ENCODE results near the gene GSK3B. TPM values are rescaled to one million over a fixed set of nuclear protein-coding genes. Genes with fewer than 3 reads are reported as not detected.
"Not testable (repeated sequence)": the region's sequence is repeated elsewhere in the genome, so short reads cannot be mapped to it uniquely, and the experiment has no call there.

GSK3B gene
- total and polyA plus RNA-seq, 3 donors from 2014 or later = 64.9 to 73.1 (median 65.1) TPM

GRCh38 chr3:120052225-120052624, 42.0 kb downstream of the GSK3B start:
- Histone ChIP-seq H3K27ac (no peak overlapping the region), H3K36me3 (ENCODE audit: low read depth, missing control alignments) (no peaks in the 10 kb centered on the region), H3K27me3 (no peaks in the 10 kb centered on the region), H3K9me3 (no peaks in the 10 kb centered on the region), H3K4me1 (no peaks in the 10 kb centered on the region), H3K4me3 (no peak overlapping the region)
- WGBS, 2 donors = 47 to 60% methylated on average over 2 of the region's 2 CpGs
- no peak for TF ChIP-seq POLR2A (IDR thresholded peaks at IDR 0.05)
- no peak for TF ChIP-seq CTCF (IDR thresholded peaks at IDR 0.05)
- intact Hi-C loops (cut with DNase I; ENCODE audit: low total_unique reads) = no loop called here
- no peak for DNase-seq

GRCh38 chr3:120051570-120051969, 42.7 kb downstream of the GSK3B start:
- H3K27ac ChIP-seq; intact Hi-C loops (cut with DNase I; ENCODE audit: low total_unique reads); H3K36me3 ChIP-seq (ENCODE audit: low read depth, missing control alignments); H3K27me3 ChIP-seq; DNase-seq; H3K4me1 ChIP-seq; H3K4me3 ChIP-seq; H3K9me3 ChIP-seq: not testable (repeated sequence)
- 67 to 73% methylated on average over 5 of the region's 5 CpGs for WGBS, 2 donors

- TF ChIP-seq POLR2A (IDR thresholded peaks at IDR 0.05) (no peak), CTCF (IDR thresholded peaks at IDR 0.05) (no peak)
- intact Hi-C loops (cut with DNase I; ENCODE audit: low total_unique reads) = no loop called here
- Histone ChIP-seq H3K9me3 (no peaks in the 10 kb centered on the region), H3K36me3 (ENCODE audit: low read depth, missing control alignments) (no peaks in the 10 kb centered on the region), H3K27me3 (no peaks in the 10 kb centered on the region), H3K27ac (no peak overlapping the region), H3K4me3 (no peak overlapping the region), H3K4me1 (no peaks in the 10 kb centered on the region)
- WGBS, 2 donors = 87 to 94% methylated on average over 4 of the region's 4 CpGs
- DNase-seq = no peak
These were observed 44.2 kb downstream of the GSK3B start for GRCh38 chr3:120049881-120050539.

GRCh38 chr3:120049072-120049471, 45.2 kb downstream of the GSK3B start:
- Histone ChIP-seq H3K4me1 (no peaks in the 10 kb centered on the region), H3K27me3 (no peaks in the 10 kb centered on the region), H3K4me3 (no peak overlapping the region), H3K9me3 (no peaks in the 10 kb centered on the region), H3K27ac (no peak overlapping the region), H3K36me3 (ENCODE audit: low read depth, missing control alignments) (no peaks in the 10 kb centered on the region)
- DNase-seq = no peak
- TF ChIP-seq CTCF (IDR thresholded peaks at IDR 0.05) = no peak
- no peak for TF ChIP-seq POLR2A (IDR thresholded peaks at IDR 0.05)
- intact Hi-C loops (cut with DNase I; ENCODE audit: low total_unique reads) = no loop called here
- 36 to 88% methylated on average over 2 of the region's 2 CpGs for WGBS, 2 donors

- no peak for DNase-seq
These were observed 45.7 kb downstream of the GSK3B start for GRCh38 chr3:120048355-120049041.

More at GRCh38 chr3:120048355-120049041, 45.7 kb downstream of the GSK3B start:
- no peaks in the 10 kb centered on the region for H3K36me3 ChIP-seq (ENCODE audit: low read depth, missing control alignments)
- no peak for TF ChIP-seq CTCF (IDR thresholded peaks at IDR 0.05)
- no peak for TF ChIP-seq POLR2A (IDR thresholded peaks at IDR 0.05)
- intact Hi-C loops (cut with DNase I; ENCODE audit: low total_unique reads) = no loop called here
- H3K27ac ChIP-seq = no peak overlapping the region
- H3K27me3 ChIP-seq = no peaks in the 10 kb centered on the region
- H3K9me3 ChIP-seq = no peaks in the 10 kb centered on the region
- no peaks in the 10 kb centered on the region for H3K4me1 ChIP-seq
- H3K4me3 ChIP-seq = no peak overlapping the region
